ENCODE data around the gene NCOA5.

NCOA5 gene

GRCh38 chr20:46034039-46034438, 55.7 kb downstream of the NCOA5 start:
- no peak for DNase-seq

GRCh38 chr20:46031701-46032254, 58.0 kb downstream of the NCOA5 start:
- DNase-seq: no peak

DNA sequence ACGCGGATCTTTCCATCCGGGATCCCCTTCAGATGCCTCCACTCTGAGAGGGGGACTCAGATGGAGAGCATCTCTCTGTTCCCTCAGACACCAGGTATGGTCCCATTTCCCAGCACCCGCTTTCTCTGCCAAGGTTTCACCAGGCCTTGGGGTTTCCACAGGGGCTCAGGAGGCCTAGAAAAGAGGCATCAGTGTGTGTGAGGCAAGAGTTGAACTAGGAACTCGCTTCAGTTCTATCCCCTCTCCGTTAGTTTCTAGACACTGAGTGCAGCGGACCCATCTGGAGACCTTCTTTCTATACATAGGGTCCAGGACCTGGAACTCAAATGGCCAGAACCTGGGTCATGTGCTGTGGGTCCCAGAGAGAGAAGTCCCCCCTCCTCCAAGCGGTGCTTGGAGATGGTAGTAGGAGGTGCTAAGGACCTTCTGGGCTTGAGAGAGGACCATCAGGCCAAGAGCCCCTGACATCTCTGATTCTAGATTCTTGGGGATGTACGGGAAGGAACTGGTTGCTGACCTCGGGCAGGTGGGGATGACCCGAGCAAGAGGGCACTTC, 58.7 kb downstream of the NCOA5 start:
- no peak for DNase-seq

DNA sequence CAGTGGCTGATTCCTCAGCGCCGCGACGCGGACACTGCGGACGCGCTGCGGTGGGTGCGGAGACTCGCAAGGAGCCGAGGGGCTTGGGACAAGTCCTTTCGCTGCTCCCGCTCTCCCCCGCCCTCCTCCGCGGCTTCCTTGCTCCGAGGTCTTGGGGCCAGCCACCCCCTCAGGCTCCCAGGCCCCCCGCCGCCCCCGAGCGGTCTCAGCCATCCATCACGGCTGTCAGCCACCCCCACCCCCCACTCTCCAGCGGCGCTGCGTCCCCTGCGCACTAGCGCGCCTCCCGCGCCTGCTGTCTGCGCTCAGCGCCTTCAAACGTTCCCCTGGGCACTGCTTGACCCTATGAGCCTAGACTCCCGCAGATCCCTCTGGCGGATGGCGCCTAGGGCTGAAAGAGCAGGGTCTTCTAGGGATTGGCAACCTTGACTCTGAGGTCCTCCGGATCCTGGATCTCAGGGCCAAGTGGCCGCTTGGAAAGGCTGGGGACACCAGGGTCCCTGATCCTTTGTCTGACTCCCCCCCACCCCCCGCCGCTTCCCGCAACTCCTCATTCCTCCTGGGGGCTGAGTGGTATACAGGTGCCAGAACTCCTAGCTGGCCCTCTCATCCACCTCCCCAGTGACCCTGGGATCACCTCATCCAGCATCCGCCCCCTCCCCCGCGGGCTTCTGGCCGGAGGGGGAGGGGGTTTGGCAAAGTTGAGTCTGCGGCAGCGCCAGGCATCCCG, 59.3 kb downstream of the NCOA5 start:
- no peak for DNase-seq

- DNase-seq: no peak
These were observed 60.9 kb downstream of the NCOA5 start, which contains the start of gene SLC12A5 for GRCh38 chr20:46028772-46029371. SLC12A5 (plus strand) TSS chr20:46029215; CDS start chr20:46029345, 130 bp downstream.

GRCh38 chr20:46028110-46028509, 61.7 kb downstream of the NCOA5 start:
- no peak for DNase-seq

GRCh38 chr20:46027245-46027853, 62.4 kb downstream of the NCOA5 start:
- DNase-seq: no peak

GRCh38 chr20:46025376-46025783, 64.4 kb downstream of the NCOA5 start:
- no peak for DNase-seq

GRCh38 chr20:46023999-46024398, 65.8 kb downstream of the NCOA5 start:
- no peak for DNase-seq

DNA sequence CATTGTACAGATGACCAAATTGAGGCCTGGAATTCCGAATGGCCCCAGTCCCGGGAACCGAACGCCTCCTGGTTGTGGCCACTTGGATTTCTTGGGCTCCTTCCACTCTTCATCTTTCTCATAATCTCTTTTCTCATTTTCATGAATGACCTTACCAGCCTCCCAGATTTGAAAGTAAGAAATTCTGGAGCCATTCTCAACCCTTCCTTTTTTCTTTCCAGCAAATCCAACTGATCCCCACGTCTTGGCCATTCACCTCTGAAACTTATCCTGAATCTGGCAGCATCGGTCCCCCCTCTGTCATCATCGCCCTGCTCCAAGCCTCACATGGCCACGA, 66.6 kb downstream of the NCOA5 start:
- DNase-seq: no peak

DNA sequence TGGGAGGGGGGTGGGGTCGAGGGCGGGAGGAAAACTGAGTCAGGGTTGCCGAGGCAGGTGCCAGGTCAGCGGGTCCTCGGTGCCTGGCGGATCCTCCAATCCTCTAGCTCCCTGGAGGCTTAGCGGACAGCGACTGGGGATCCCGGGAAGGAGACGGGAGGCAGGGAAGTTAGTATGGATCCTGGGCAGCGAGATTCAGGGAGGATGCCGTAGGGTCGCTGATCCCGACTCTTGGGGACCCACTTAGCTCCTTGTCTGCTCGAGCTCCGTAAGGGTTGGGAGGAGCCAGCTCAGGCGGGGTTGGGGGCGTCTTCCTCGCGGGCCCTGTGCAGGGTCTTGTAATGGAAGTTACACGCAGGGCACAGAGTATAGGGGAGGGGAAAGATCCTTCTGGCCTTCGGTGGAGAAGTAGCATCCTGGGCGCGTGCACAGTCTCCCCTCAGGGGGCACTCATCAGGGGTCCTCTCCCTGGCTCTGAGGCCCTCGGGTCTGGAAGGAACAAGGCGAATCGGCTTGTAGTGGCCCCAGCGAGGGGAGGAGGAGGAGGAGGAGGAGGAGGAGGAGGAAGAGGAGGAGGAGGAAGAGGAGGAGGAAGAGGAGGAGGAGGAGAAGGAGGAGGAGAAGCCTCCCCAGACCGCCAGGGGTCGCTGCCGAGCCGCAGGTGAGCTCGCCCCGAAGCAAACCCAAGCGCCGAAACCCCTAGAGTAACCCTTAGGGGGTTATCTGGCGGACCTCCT, 67.2 kb downstream of the NCOA5 start:
- DNase-seq: peak; percentile 58

DNA sequence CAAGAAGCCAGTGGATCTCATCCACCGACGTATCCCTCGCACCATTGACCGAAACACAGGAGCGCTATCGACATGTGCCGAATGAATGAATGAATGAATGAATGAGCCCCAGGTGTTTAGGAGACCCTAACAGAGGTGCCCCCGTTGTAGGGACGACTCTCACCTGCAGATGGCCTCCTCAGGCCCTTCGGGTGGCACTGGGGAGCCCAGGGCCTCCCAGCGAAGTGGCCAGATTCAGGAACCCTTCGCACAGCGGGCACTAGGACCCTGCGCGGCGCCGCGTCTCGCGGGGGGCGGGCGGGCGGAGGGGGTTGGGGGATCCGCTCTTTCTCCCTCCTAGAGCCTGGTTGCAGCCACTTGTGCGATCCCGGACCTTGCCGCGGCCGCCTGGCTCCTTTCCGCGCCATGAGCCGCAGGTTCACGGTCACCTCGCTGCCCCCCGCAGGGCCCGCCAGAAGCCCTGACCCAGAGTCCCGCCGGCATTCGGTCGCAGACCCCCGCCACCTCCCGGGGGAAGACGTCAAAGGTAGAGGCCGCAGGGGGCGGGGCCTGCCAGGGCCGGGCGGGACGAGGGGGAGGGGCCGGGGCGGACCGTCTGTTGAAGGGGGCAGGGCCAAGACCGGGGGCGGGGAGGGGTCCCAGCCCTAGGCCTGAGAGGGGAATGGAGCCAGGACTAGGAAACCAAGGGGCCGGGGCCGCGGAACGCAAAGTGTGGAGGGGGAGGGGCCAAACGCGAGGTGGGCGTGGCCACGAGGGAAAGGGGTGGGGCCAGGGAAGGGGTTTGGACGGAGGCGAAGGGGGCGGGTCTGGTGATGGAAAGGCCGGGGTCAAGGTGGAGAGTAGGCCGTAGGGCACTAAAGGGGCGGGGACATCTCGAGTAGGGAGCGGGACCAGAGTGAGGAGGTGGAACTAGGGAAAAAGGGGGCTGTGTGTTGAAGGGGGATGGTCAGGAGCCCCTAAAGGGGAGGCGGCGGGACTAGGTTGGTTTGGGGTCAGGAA, 68.1 kb downstream of the NCOA5 start:
- no peak for DNase-seq

GRCh38 chr20:46020555-46020954, 69.2 kb downstream of the NCOA5 start:
- no peak for DNase-seq

- DNase-seq: no peak
These were observed 71.2 kb downstream of the NCOA5 start for GRCh38 chr20:46018611-46019010.

GRCh38 chr20:46018112-46018511, 71.7 kb downstream of the NCOA5 start:
- no peak for DNase-seq

DNA sequence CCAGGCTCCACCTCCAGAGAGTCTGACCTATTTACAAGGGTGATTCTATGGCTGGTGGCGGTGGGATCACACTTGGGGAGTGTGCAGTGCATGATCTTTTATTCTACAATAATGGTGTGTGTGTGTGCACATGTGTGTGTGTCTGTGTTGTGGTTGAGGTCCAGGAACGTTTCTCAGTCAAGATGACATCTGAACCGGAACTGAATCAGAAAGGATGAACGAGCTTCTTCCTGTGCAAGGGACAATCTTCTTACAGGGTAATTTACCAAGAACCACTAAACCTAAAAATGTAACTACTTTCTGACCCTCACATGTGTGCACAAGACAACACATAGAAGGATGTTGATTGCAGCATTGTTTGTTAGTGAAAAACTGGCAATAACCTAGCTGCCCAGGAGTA, 72.5 kb downstream of the NCOA5 start:
- DNase-seq: no peak

GRCh38 chr20:46014517-46015396, 75.0 kb downstream of the NCOA5 start:
- DNase-seq: no peak

- DNase-seq: peak; percentile 55
These were observed 75.8 kb downstream of the NCOA5 start for GRCh38 chr20:46013829-46014516.

- DNase-seq: no peak
These were observed 76.4 kb downstream of the NCOA5 start for GRCh38 chr20:46013322-46013828.

DNA sequence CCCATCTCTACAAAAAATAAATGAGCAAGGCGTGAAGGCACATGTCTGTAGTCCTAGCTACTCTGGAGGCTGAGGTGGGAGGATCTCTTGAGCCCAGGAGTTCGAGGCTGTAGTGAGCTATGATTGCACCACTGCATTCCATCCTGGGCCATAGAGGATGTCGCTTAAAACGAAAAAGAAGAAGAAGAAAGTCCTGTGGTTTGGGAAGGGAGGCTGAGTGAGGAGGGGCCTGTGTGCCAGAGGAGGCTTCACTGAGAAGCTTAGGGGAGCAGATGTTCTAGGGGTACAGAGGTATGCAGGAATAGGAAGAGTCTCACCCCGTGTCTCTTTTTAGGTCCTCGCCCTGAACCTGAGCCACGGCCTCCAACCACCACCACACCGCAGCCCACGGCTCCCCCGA, 76.8 kb downstream of the NCOA5 start:
- DNase-seq: no peak

All from central memory CD4-positive, alpha-beta T cell (primary cell).